ENCODE measurements around the gene LIN7C.
A peak's percentile ranks its signal among the peaks of the same experiment; 100 is the strongest.

The LIN7C gene

GRCh38 chr11:27505781-27506180 lies 788 bp downstream of the LIN7C start:
- Histone ChIP-seq H3K9me3 (ENCODE audit: severe bottlenecking) (no peaks in the 10 kb centered on the region), H3K4me3 (ENCODE audit: severe bottlenecking) (peak overlapping the region; percentile 93), H3K27me3 (ENCODE audit: insufficient read depth, poor library complexity, severe bottlenecking) (no peaks in the 10 kb centered on the region), H3K27ac (ENCODE audit: poor library complexity, severe bottlenecking) (no peak overlapping the region), H3K4me1 (ENCODE audit: insufficient read depth, poor library complexity, severe bottlenecking) (peaks cover 10% of the 10 kb centered on the region), H3K36me3 (ENCODE audit: low read depth) (peaks cover 41% of the 10 kb centered on the region)
- DNase-seq (ENCODE audit: low spot score) (no peak), ATAC-seq (ENCODE audit: low read depth) (no peak)
- TF ChIP-seq CTCF (IDR thresholded peaks at IDR 0.05; ENCODE audit: poor library complexity, severe bottlenecking): no peak

- H3K4me3 ChIP-seq (ENCODE audit: severe bottlenecking): no peak overlapping the region
- H3K9me3 ChIP-seq (ENCODE audit: severe bottlenecking): no peaks in the 10 kb centered on the region
- DNase-seq (ENCODE audit: low spot score) (no peak), ATAC-seq (ENCODE audit: low read depth) (no peak)
- peaks cover 10% of the 10 kb centered on the region for H3K4me1 ChIP-seq (ENCODE audit: insufficient read depth, poor library complexity, severe bottlenecking)
- no peaks in the 10 kb centered on the region for H3K27me3 ChIP-seq (ENCODE audit: insufficient read depth, poor library complexity, severe bottlenecking)
- no peak for TF ChIP-seq CTCF (IDR thresholded peaks at IDR 0.05; ENCODE audit: poor library complexity, severe bottlenecking)
- H3K36me3 ChIP-seq (ENCODE audit: low read depth): peaks cover 57% of the 10 kb centered on the region
- no peak overlapping the region for H3K27ac ChIP-seq (ENCODE audit: poor library complexity, severe bottlenecking)
Observed at GRCh38 chr11:27504205-27504604, 2.4 kb downstream of the LIN7C start.

GRCh38 chr11:27501100-27501499 lies 5.5 kb downstream of the LIN7C start:
- DNase-seq (ENCODE audit: low spot score): no peak
- H3K4me3 ChIP-seq (ENCODE audit: severe bottlenecking): no peak overlapping the region
- peaks cover 10% of the 10 kb centered on the region for H3K4me1 ChIP-seq (ENCODE audit: insufficient read depth, poor library complexity, severe bottlenecking)
- H3K27me3 ChIP-seq (ENCODE audit: insufficient read depth, poor library complexity, severe bottlenecking): no peaks in the 10 kb centered on the region
- no peaks in the 10 kb centered on the region for H3K9me3 ChIP-seq (ENCODE audit: severe bottlenecking)
- H3K27ac ChIP-seq (ENCODE audit: poor library complexity, severe bottlenecking): no peak overlapping the region
- ATAC-seq (ENCODE audit: low read depth): no peak
- H3K36me3 ChIP-seq (ENCODE audit: low read depth): peaks cover 88% of the 10 kb centered on the region
- no peak for TF ChIP-seq CTCF (IDR thresholded peaks at IDR 0.05; ENCODE audit: poor library complexity, severe bottlenecking)

GRCh38 chr11:27497911-27498310 lies 8.7 kb downstream of the LIN7C start:
- no peak for TF ChIP-seq CTCF (IDR thresholded peaks at IDR 0.05; ENCODE audit: poor library complexity, severe bottlenecking)
- no peak for DNase-seq (ENCODE audit: low spot score)
- H3K27ac ChIP-seq (ENCODE audit: poor library complexity, severe bottlenecking): no peak overlapping the region

GRCh38 chr11:27497284-27497866 lies 9.2 kb downstream of the LIN7C start:
- peaks cover 96% of the 10 kb centered on the region for H3K36me3 ChIP-seq (ENCODE audit: low read depth)
- H3K4me3 ChIP-seq (ENCODE audit: severe bottlenecking): no peak overlapping the region
- H3K27me3 ChIP-seq (ENCODE audit: insufficient read depth, poor library complexity, severe bottlenecking): no peaks in the 10 kb centered on the region
- no peaks in the 10 kb centered on the region for H3K9me3 ChIP-seq (ENCODE audit: severe bottlenecking)
- no peaks in the 10 kb centered on the region for H3K4me1 ChIP-seq (ENCODE audit: insufficient read depth, poor library complexity, severe bottlenecking)
- H3K27ac ChIP-seq (ENCODE audit: poor library complexity, severe bottlenecking): no peak overlapping the region
- ATAC-seq (ENCODE audit: low read depth) (no peak), DNase-seq (ENCODE audit: low spot score) (no peak)
- TF ChIP-seq CTCF (IDR thresholded peaks at IDR 0.05; ENCODE audit: poor library complexity, severe bottlenecking): peak; percentile 69

More at GRCh38 chr11:27497911-27498310, 8.7 kb downstream of the LIN7C start:
- ATAC-seq (ENCODE audit: low read depth): no peak
- H3K27me3 ChIP-seq (ENCODE audit: insufficient read depth, poor library complexity, severe bottlenecking): no peaks in the 10 kb centered on the region
- no peaks in the 10 kb centered on the region for H3K9me3 ChIP-seq (ENCODE audit: severe bottlenecking)
- H3K4me3 ChIP-seq (ENCODE audit: severe bottlenecking): no peak overlapping the region
- no peaks in the 10 kb centered on the region for H3K4me1 ChIP-seq (ENCODE audit: insufficient read depth, poor library complexity, severe bottlenecking)
- peaks cover 100% of the 10 kb centered on the region for H3K36me3 ChIP-seq (ENCODE audit: low read depth)

Data from RWPE2 (cell line).